Muscle layer of duodenum (tissue), 2 donors: ENCODE data around the gene IFT88.

Experiments used
- H3K27ac ChIP-seq: one replicate; pipeline ENCODE4 v1.7.0; 2013; ENCODE audit warnings: mild to moderate bottlenecking, low read length
- H3K27me3 ChIP-seq: one replicate; pipeline ENCODE4 v1.7.0; 2013; ENCODE audit warnings: low read depth, mild to moderate bottlenecking, control low read depth, low read length
- H3K36me3 ChIP-seq, 2 donors: one replicate each; pipeline ENCODE4 v1.7.0; 2013; ENCODE audit warnings: low read length in 2 of 2, control low read depth in 1 of 2, mild to moderate bottlenecking in 1 of 2; ENCODE audit not compliant: insufficient read depth in 2 of 2, control insufficient read depth in 1 of 2
- H3K4me1 ChIP-seq, 2 donors: one replicate each; pipeline ENCODE4 v1.7.0; 2013; ENCODE audit warnings: low read length in 2 of 2, mild to moderate bottlenecking in 2 of 2, control low read depth in 1 of 2, moderate library complexity in 1 of 2; ENCODE audit not compliant: insufficient read depth in 2 of 2, control insufficient read depth in 1 of 2
- H3K4me3 ChIP-seq, 2 donors: one replicate each; pipeline ENCODE4 v1.7.0; 2013; ENCODE audit warnings: low read length in 2 of 2, low read depth in 1 of 2, mild to moderate bottlenecking in 1 of 2
- H3K9me3 ChIP-seq, 2 donors: one replicate each; pipeline ENCODE4 v1.7.0; 2013; ENCODE audit warnings: low read length in 2 of 2, control low read depth in 1 of 2, mild to moderate bottlenecking in 1 of 2; ENCODE audit not compliant: control insufficient read depth in 1 of 2
- donor health status: healthy.

IFT88 gene

GRCh38 chr13:20570517-20570916 is 3.6 kb downstream of the IFT88 start:
- Histone ChIP-seq H3K4me1 (no peaks in the 10 kb centered on the region), H3K4me3 (no peak overlapping the region), H3K36me3 (peaks cover 0 to 12% of the 10 kb centered on the region in 2 donors), H3K27me3 (no peaks in the 10 kb centered on the region), H3K9me3 (no peaks in the 10 kb centered on the region), H3K27ac (no peak overlapping the region)

GRCh38 chr13:20571676-20572075 is 4.7 kb downstream of the IFT88 start:
- Histone ChIP-seq H3K27me3 (no peaks in the 10 kb centered on the region), H3K27ac (no peak overlapping the region), H3K9me3 (no peaks in the 10 kb centered on the region), H3K4me1 (no peaks in the 10 kb centered on the region), H3K4me3 (no peak overlapping the region), H3K36me3 (peaks cover 0 to 13% of the 10 kb centered on the region in 2 donors)

DNA sequence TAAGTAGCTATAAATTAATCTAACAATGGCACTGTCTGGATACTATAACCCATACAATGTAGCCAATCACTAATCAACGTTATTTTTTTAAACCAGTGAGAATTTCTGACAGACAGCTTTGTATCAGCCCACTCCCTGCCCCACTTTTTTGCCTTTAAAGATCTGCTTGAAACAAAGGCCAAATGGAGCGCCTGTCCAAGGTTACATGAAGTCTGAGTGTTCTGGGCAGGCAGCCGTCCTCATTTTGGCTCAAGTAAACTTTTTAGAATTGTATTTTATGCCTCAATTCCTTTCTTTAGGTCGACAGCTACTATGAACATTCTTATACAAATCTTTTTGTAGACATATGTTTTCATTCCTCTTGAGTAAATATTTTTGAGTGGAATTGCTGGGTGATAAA is 6.2 kb downstream of the IFT88 start:
- Histone ChIP-seq H3K27ac (no peak overlapping the region), H3K27me3 (no peaks in the 10 kb centered on the region), H3K9me3 (peaks cover 0 to 4% of the 10 kb centered on the region in 2 donors), H3K36me3 (peaks cover 0 to 9% of the 10 kb centered on the region in 2 donors), H3K4me1 (no peaks in the 10 kb centered on the region), H3K4me3 (no peak overlapping the region)

DNA sequence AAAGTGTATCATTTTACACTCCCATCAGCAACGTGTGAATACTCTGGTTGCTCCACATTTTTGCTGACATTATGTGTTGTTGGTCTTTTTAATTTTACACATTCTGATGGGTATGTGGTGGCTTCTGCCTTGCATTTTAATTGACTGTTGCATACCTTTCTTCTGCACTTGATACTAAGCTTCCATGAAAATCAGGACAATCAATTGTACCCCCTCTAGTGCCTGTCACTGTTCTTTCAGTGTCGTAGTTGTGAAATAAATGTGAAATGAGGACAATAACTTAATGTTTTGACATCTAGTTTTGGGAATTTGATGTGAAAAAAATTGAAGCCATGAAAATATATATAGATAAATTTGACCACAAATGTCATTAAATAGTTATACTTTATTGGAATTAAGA is 6.7 kb downstream of the IFT88 start:
- Histone ChIP-seq H3K4me1 (no peaks in the 10 kb centered on the region), H3K27me3 (no peaks in the 10 kb centered on the region), H3K27ac (no peak overlapping the region), H3K4me3 (no peak overlapping the region), H3K9me3 (peaks cover 0 to 4% of the 10 kb centered on the region in 2 donors), H3K36me3 (peaks cover 0 to 9% of the 10 kb centered on the region in 2 donors)

GRCh38 chr13:20579191-20579590 is 12.2 kb downstream of the IFT88 start:
- peaks cover 20 to 21% of the 10 kb centered on the region in 2 donors for H3K36me3 ChIP-seq

DNA sequence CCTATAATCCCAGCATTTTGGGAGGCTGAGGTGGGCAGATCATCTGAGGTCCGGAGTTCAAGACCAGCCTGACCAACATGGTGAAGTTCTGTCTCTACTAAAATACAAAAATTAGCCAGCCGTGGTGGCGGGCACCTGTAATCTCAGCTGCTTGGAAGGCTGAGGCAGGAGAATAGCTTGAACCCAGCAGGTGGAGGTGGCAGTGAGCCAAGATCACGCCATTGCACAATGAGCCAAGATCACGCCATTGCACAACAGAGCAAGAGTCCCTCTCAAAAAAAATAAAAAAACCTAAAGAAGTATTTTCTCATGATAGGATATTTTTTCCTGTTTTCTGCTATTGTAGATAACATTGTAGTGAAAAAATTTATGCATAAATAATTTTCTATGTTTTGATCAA is 13.3 kb downstream of the IFT88 start:
- Histone ChIP-seq H3K9me3 (peaks cover 4 to 14% of the 10 kb centered on the region in 2 donors), H3K4me1 (no peaks in the 10 kb centered on the region), H3K36me3 (peaks cover 25 to 27% of the 10 kb centered on the region in 2 donors), H3K4me3 (no peak overlapping the region), H3K27me3 (no peaks in the 10 kb centered on the region), H3K27ac (no peak overlapping the region)

More at GRCh38 chr13:20579191-20579590, 12.2 kb downstream of the IFT88 start:
- Histone ChIP-seq H3K9me3 (peaks cover 4 to 7% of the 10 kb centered on the region in 2 donors), H3K27ac (no peak overlapping the region), H3K4me3 (no peak overlapping the region), H3K27me3 (no peaks in the 10 kb centered on the region), H3K4me1 (no peaks in the 10 kb centered on the region)

DNA sequence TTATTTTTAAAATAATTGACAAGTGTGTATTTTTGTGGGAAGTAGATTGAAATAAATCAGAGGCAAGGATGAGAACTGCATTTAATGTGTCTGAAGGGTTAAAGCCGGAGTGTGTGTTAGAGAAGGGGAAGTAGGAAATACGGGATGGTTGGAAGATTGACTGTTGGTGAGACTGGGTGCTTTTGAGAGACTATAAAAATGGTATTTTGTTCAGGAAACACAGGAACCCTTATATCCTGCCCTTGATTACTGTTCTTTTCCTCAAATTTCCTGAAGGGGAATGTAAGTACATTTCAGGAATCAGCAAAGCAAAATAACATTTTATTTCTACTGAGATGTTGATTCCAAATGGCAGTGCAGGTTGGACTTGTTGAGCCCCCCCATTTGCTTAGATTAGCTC is 15.1 kb downstream of the IFT88 start:
- Histone ChIP-seq H3K4me3 (no peak overlapping the region), H3K36me3 (peaks cover 28 to 29% of the 10 kb centered on the region in 2 donors), H3K4me1 (no peaks in the 10 kb centered on the region), H3K27ac (no peak overlapping the region), H3K9me3 (peaks cover 4 to 17% of the 10 kb centered on the region in 2 donors), H3K27me3 (no peaks in the 10 kb centered on the region)

GRCh38 chr13:20583803-20584293 is 16.9 kb downstream of the IFT88 start:
- Histone ChIP-seq H3K36me3 (peaks cover 26 to 28% of the 10 kb centered on the region in 2 donors), H3K9me3 (peaks cover 4 to 13% of the 10 kb centered on the region in 2 donors), H3K4me3 (no peak overlapping the region), H3K4me1 (no peaks in the 10 kb centered on the region), H3K27me3 (no peaks in the 10 kb centered on the region), H3K27ac (no peak overlapping the region)

GRCh38 chr13:20585371-20585770 is 18.4 kb downstream of the IFT88 start:
- H3K27me3 ChIP-seq = no peaks in the 10 kb centered on the region
- H3K4me1 ChIP-seq = no peaks in the 10 kb centered on the region
- H3K27ac ChIP-seq = no peak overlapping the region
- H3K4me3 ChIP-seq = no peak overlapping the region
- H3K9me3 ChIP-seq = peaks cover 4 to 13% of the 10 kb centered on the region in 2 donors
- peaks cover 19 to 26% of the 10 kb centered on the region in 2 donors for H3K36me3 ChIP-seq

DNA sequence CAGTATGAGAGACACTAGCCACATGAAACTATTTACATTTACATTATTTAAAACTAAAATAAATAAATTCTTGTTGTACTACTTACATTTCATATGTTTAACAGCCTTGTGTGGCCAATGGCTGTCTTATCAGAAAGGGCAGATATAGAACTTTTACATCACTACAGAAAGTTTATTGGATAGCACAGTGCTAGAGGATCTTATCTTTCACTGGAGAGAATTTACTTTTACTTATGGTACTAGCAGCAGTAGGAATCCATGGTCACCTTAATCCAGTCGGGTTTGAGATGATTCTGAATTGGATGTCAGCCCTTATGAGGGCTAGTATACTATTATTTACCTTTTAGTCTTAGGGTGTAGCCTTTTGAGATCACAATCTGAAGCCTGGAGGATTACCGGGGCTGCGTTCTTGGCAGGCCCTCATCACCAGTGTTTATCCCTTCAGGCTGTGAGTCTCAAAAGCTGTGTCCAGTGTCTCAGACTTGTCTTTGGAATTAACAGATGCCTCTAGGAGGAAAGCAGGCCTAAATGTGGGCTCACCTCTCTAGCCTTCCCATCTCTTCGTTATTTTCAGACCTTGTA is 21.7 kb downstream of the IFT88 start:
- peaks cover 13 to 20% of the 10 kb centered on the region in 2 donors for H3K36me3 ChIP-seq
- H3K9me3 ChIP-seq = peaks cover 4 to 13% of the 10 kb centered on the region in 2 donors
- H3K4me3 ChIP-seq = no peak overlapping the region
- no peaks in the 10 kb centered on the region for H3K27me3 ChIP-seq
- no peak overlapping the region for H3K27ac ChIP-seq
- no peaks in the 10 kb centered on the region for H3K4me1 ChIP-seq

DNA sequence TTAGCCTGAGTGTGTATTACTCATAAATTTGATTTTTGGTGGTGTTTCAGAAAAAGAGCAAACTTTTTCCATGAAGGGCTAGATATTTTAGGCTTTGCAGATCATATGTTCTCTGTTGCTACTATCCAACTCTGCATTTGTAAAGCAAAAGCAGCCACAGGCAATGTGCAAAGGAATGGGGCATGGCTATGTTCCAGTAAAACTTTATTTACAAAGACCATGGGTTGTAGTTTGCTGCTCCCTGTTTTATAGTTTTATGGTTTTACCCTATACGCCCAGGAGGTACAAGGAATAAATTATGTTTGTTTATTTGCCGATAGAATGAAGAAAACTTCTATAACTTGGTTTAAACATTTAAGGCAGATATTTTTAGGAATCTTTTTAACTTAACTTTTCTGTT is 23.6 kb downstream of the IFT88 start:
- Histone ChIP-seq H3K4me1 (no peaks in the 10 kb centered on the region), H3K36me3 (peaks cover 0 to 5% of the 10 kb centered on the region in 2 donors), H3K27ac (no peak overlapping the region), H3K9me3 (no peaks in the 10 kb centered on the region), H3K27me3 (no peaks in the 10 kb centered on the region), H3K4me3 (no peak overlapping the region)

DNA sequence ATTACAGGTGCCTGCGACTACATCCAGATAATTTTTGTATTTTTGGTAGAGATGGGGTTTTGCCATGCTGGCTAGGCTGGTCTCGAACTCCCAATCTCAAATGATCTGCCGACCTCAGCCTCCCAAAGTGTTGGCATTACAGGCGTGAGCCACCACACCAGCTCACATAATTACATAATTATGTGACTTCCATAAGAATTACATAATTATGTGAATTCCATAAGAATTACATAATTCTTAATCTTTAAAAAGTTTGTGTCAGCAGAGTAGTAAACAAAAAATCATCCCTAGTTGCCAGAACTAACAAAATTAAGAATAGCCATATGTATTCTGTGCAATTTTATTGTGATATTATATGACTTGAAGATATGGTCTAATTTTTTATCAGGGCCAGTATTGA is 25.6 kb downstream of the IFT88 start:
- H3K36me3 ChIP-seq = peaks cover 0 to 8% of the 10 kb centered on the region in 2 donors
- no peak overlapping the region for H3K4me3 ChIP-seq
- H3K4me1 ChIP-seq = no peaks in the 10 kb centered on the region
- H3K27me3 ChIP-seq = no peaks in the 10 kb centered on the region
- H3K27ac ChIP-seq = no peak overlapping the region
- H3K9me3 ChIP-seq = no peaks in the 10 kb centered on the region
